Activated CD8-positive, alpha-beta memory T cell treated with anti-CD3 and anti-CD28 coated beads for 48 hours (primary cell): Measurements from ENCODE around the gene F10.

Source experiments
- DNase-seq, 3 experiments: peaks; one replicate each; pipeline ENCODE4 v3.0.0-alpha.2; 2020; ENCODE audit warnings: low read depth in 2 of 3, low spot score in 2 of 3

The F10 gene

GRCh38 chr13:113115363-113116205 lies 7.0 kb upstream of the F10 start:
- no peak for DNase-seq

- no peak for DNase-seq
These were observed 6.3 kb upstream of the F10 start for GRCh38 chr13:113116206-113116800.

- DNase-seq, result no peak
These were observed 5.7 kb upstream of the F10 start for GRCh38 chr13:113116871-113117271.

- DNase-seq, result no peak
These were observed 5.2 kb upstream of the F10 start for GRCh38 chr13:113117335-113117872.

GRCh38 chr13:113117911-113118260 lies 4.7 kb upstream of the F10 start:
- no peak for DNase-seq

- DNase-seq, result no peak
These were observed 4.2 kb upstream of the F10 start for GRCh38 chr13:113118261-113119021.

GRCh38 chr13:113119166-113119821 lies 3.3 kb upstream of the F10 start:
- DNase-seq, result no peak

- DNase-seq, result no peak
These were observed 2.8 kb upstream of the F10 start for GRCh38 chr13:113119822-113120189.

GRCh38 chr13:113120300-113121182 lies 2.1 kb upstream of the F10 start:
- no peak for DNase-seq

- DNase-seq, result no peak
These were observed 1.2 kb upstream of the F10 start for GRCh38 chr13:113121183-113121927.

GRCh38 chr13:113121928-113122471 lies 599 bp upstream of the F10 start:
- no peak for DNase-seq

- DNase-seq, result no peak
These were observed 915 bp downstream of the F10 start for GRCh38 chr13:113123226-113124201.

GRCh38 chr13:113124211-113124970 lies 1.8 kb downstream of the F10 start:
- DNase-seq, result no peak

GRCh38 chr13:113125506-113126264 lies 3.1 kb downstream of the F10 start:
- no peak for DNase-seq

- no peak for DNase-seq
These were observed 3.9 kb downstream of the F10 start for GRCh38 chr13:113126265-113127150.

GRCh38 chr13:113129480-113129879 lies 6.9 kb downstream of the F10 start:
- DNase-seq, result no peak
